Liver (tissue), 3 donors: Measurements from ENCODE around the gene RAB3IP.

Experiments used
- CTCF ChIP-seq: fragments of 150-350 bp; IDR thresholded peaks from 2 replicates; pipeline ENCODE4 v1.5.1; 2017; ENCODE audit warnings: improper control_type of control experiment, low read depth, low read length; ENCODE audit not compliant: missing input control
- EGR1 ChIP-seq, 2 donors: IDR thresholded peaks; 2 replicates each; pipeline ENCODE4 v1.6.1; 2016 to 2018; ENCODE audit warnings: antibody characterized with exemption in 2 of 2, low read depth in 2 of 2
- FOXA1 ChIP-seq: IDR thresholded peaks from 2 replicates; pipeline ENCODE4 v1.6.1; 2016; ENCODE audit warnings: antibody characterized with exemption
- GABPA ChIP-seq, 2 donors: IDR thresholded peaks in 1 of 2; conservative IDR thresholded peaks in 1 of 2; 2 replicates each; pipeline ENCODE4 v1.6.1; 2016; ENCODE audit warnings: antibody characterized with exemption in 2 of 2, mild to moderate bottlenecking in 1 of 2, moderate library complexity in 1 of 2
- MAX ChIP-seq: IDR thresholded peaks from 2 replicates; pipeline ENCODE4 v1.6.1; 2016; ENCODE audit warnings: antibody characterized with exemption
- RAD21 ChIP-seq, 2 donors: IDR thresholded peaks; 2 replicates each; pipeline ENCODE4 v1.6.1; 2016; ENCODE audit warnings: antibody characterized with exemption in 2 of 2, mild to moderate bottlenecking in 2 of 2
- SP1 ChIP-seq: IDR thresholded peaks from 2 replicates; pipeline ENCODE4 v1.6.1; 2018; ENCODE audit warnings: antibody characterized with exemption, mild to moderate bottlenecking
- TAF1 ChIP-seq: conservative IDR thresholded peaks from 2 replicates; pipeline ENCODE4 v1.6.1; 2016; ENCODE audit warnings: antibody characterized with exemption, mild to moderate bottlenecking
- YY1 ChIP-seq: IDR thresholded peaks from 2 replicates; pipeline ENCODE4 v1.6.1; 2016; ENCODE audit warnings: antibody characterized with exemption, mild to moderate bottlenecking
- ZBTB33 ChIP-seq: IDR thresholded peaks from 2 replicates; pipeline ENCODE4 v1.6.1; 2016; ENCODE audit warnings: antibody characterized with exemption
- TF ChIP-seq, protein P1 (sequence below): IDR thresholded peaks from 2 replicates; pipeline ENCODE4 v1.6.1; 2016; ENCODE audit warnings: antibody characterized with exemption, mild to moderate bottlenecking
- donor health status: healthy.
- donor health status: healthy.

GRCh38 chr12:69758105-69758504 is 19.4 kb downstream of the RAB3IP start:
- TF ChIP-seq CTCF, result no peak
- TF ChIP-seq GABPA (IDR thresholded peaks at IDR 0.05 in 1 of 2, conservative IDR thresholded peaks at IDR 0.05 in 1 of 2), result no peak
- TF ChIP-seq EGR1 (IDR thresholded peaks at IDR 0.05; ENCODE audit: low read depth in 2 of 2), result no peak
- no peak for TF ChIP-seq RAD21 (IDR thresholded peaks at IDR 0.05)
- TF ChIP-seq YY1, result no peak
- TF ChIP-seq, protein P1, sequence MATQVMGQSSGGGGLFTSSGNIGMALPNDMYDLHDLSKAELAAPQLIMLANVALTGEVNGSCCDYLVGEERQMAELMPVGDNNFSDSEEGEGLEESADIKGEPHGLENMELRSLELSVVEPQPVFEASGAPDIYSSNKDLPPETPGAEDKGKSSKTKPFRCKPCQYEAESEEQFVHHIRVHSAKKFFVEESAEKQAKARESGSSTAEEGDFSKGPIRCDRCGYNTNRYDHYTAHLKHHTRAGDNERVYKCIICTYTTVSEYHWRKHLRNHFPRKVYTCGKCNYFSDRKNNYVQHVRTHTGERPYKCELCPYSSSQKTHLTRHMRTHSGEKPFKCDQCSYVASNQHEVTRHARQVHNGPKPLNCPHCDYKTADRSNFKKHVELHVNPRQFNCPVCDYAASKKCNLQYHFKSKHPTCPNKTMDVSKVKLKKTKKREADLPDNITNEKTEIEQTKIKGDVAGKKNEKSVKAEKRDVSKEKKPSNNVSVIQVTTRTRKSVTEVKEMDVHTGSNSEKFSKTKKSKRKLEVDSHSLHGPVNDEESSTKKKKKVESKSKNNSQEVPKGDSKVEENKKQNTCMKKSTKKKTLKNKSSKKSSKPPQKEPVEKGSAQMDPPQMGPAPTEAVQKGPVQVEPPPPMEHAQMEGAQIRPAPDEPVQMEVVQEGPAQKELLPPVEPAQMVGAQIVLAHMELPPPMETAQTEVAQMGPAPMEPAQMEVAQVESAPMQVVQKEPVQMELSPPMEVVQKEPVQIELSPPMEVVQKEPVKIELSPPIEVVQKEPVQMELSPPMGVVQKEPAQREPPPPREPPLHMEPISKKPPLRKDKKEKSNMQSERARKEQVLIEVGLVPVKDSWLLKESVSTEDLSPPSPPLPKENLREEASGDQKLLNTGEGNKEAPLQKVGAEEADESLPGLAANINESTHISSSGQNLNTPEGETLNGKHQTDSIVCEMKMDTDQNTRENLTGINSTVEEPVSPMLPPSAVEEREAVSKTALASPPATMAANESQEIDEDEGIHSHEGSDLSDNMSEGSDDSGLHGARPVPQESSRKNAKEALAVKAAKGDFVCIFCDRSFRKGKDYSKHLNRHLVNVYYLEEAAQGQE, result no peak
- TF ChIP-seq TAF1, result no peak
- TF ChIP-seq SP1, result no peak
- TF ChIP-seq MAX, result no peak
- TF ChIP-seq FOXA1, result no peak
- TF ChIP-seq ZBTB33, result no peak
